Stomach (tissue), 4 donors: ENCODE measurements around the gene LIMA1.

Experiments
- CTCF ChIP-seq, 7 experiments: fragments of 450-650 bp in 4 of 7; fragments of 200-600 bp in 3 of 7; sonication (generic) in 3 of 7; IDR thresholded peaks; one replicate each; pipeline ENCODE4 v1.5.1; 2016 to 2019; ENCODE audit warnings: antibody characterized with exemption in 7 of 7, control low read depth in 2 of 7, mild to moderate bottlenecking in 1 of 7
- POLR2A ChIP-seq, 4 donors: fragments of 450-650 bp; IDR thresholded peaks; one replicate each; pipeline ENCODE4 v1.6.1; 2016; ENCODE audit warnings: antibody characterized with exemption in 4 of 4, control low read depth in 2 of 4, mild to moderate bottlenecking in 1 of 4, moderate library complexity in 1 of 4

GRCh38 chr12:50185301-50185895 is 97.9 kb downstream of the LIMA1 start:
- TF ChIP-seq CTCF (IDR thresholded peaks at IDR 0.05): no peak
- no peak for TF ChIP-seq POLR2A (IDR thresholded peaks at IDR 0.05)
